ENCODE data around the gene ATP8B3. TPM values are rescaled to one million over a fixed set of nuclear protein-coding genes. Genes with fewer than 3 reads are reported as not detected.

Gene ATP8B3
- under 1 TPM in 1 of 2 donors, not detected in 1; 0.52 TPM for total RNA-seq

DNA sequence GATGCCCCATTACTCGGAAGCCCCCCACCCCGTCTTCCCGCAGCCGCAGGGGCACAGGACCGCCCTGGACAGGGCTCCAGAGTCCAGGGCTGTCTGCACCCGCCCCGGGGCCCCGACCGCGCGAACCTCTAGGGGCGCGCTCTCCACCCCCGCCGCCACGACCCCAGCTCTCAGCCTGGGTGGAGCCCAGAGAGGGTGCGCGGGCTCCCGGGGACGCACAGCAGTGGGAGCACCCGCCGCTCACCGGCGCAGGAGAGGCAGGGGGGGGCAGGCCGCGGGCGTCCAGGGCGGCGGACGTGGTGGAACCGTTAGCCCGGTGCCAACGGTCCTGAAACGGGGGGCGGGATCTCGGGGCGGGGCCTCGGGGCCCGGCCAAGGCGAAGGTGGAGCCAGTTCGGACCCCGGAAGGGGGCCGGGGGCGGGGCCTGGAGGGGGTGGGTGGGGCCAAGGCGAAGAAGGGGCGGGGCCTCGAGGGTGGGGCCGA lies at the start of gene ATP8B3:
Gene ATP8B3 (minus strand): TSS at position 335 of the 484 bp plus-strand sequence. CDS start 540 bp downstream, outside the sequence.
- TF ChIP-seq POLR2A (IDR thresholded peaks at IDR 0.05): no peak
- TF ChIP-seq, protein P1, sequence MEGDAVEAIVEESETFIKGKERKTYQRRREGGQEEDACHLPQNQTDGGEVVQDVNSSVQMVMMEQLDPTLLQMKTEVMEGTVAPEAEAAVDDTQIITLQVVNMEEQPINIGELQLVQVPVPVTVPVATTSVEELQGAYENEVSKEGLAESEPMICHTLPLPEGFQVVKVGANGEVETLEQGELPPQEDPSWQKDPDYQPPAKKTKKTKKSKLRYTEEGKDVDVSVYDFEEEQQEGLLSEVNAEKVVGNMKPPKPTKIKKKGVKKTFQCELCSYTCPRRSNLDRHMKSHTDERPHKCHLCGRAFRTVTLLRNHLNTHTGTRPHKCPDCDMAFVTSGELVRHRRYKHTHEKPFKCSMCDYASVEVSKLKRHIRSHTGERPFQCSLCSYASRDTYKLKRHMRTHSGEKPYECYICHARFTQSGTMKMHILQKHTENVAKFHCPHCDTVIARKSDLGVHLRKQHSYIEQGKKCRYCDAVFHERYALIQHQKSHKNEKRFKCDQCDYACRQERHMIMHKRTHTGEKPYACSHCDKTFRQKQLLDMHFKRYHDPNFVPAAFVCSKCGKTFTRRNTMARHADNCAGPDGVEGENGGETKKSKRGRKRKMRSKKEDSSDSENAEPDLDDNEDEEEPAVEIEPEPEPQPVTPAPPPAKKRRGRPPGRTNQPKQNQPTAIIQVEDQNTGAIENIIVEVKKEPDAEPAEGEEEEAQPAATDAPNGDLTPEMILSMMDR (IDR thresholded peaks at IDR 0.05): peak in 1 of 7 experiments; percentile 14
- intact Hi-C loops (cut with DNase I): no loop called here

GRCh38 chr19:1861599-1862031 lies 49.5 kb upstream of the ATP8B3 start:
- DNase-seq (peak in 1 of 4 donors; percentile 15), ATAC-seq (no peak)
- Histone ChIP-seq H3K4me1 (peaks cover 63% of the 10 kb centered on the region), H3K27ac (peak overlapping the region in 1 of 4 donors; percentile 38), H3K27me3 (no peaks in the 10 kb centered on the region), H3K9me3 (no peaks in the 10 kb centered on the region), H3K4me3 (no peak overlapping the region), H3K36me3 (replicated peaks in 1 of 2; ENCODE audit: insufficient read depth in 1 of 2, low read depth in 2 of 2) (no peaks in the 10 kb centered on the region)
- 61 to 65% methylated on average over 19 of the region's 23 CpGs for WGBS, 2 donors
- TF ChIP-seq, protein P1 (IDR thresholded peaks at IDR 0.05): no peak
- TF ChIP-seq POLR2A (IDR thresholded peaks at IDR 0.05): no peak
- intact Hi-C loops (cut with DNase I): no loop called here

More for the DNA sequence above, at the start of gene ATP8B3:
- Histone ChIP-seq H3K27ac (peak within 1 kb of the TSS in 3 of 4 donors; percentile 19 to 82 (median 59)), H3K4me1 (peaks cover 22% of the 10 kb centered on the region), H3K9me3 (no peaks in the 10 kb centered on the region), H3K4me3 (peak within 1 kb of the TSS; percentile 4 to 28), H3K27me3 (no peaks in the 10 kb centered on the region), H3K36me3 (replicated peaks in 1 of 2; ENCODE audit: insufficient read depth in 1 of 2, low read depth in 2 of 2) (peaks cover 8 to 12% of the 10 kb centered on the region in 2 donors)
- ATAC-seq (no peak), DNase-seq (no peak)
- 2 to 3% methylated on average over 12 to 25 of the region's 48 CpGs for WGBS, 2 donors

DNA sequence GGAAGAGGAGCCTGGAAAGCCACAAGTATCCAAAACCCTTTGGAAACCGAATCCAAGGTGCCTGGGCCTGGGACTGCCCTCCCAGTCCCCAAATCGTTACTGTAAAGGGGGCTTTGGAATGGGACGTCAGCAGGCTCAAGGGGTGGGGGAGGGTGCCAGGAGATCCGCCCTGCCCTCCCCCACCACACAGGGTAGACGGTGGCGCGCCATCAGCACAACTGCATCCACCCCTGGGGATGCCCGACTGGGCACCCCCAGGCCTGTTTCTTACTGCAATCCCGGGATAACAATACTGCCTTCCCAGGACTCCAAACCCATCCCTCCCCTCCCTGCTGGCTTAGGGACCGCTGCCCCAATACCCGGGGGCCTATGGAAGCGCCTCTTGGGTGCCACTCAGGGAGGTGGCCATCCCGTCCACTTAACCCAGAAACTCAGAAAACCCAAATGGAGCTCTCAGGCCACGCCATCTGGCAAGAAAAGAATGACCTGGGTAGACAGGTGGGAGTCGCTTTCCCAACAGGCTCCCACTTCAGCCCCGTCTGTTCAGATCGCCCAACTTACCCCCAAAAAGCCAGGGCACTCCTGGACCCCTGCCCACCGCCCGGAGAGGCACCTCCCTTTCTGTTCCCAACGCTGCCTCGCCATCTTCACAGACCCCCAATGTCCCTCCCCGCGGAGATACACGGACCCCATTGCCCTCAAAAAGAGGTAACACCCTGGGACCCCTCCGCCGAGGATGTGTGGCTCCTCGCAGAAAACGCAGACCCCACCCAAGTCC lies 48.9 kb upstream of the ATP8B3 start:
- H3K27ac ChIP-seq: no peak overlapping the region
- intact Hi-C loops (cut with DNase I): no loop called here
- 68 to 76% methylated on average over 19 to 25 of the region's 28 CpGs for WGBS, 2 donors

DNA sequence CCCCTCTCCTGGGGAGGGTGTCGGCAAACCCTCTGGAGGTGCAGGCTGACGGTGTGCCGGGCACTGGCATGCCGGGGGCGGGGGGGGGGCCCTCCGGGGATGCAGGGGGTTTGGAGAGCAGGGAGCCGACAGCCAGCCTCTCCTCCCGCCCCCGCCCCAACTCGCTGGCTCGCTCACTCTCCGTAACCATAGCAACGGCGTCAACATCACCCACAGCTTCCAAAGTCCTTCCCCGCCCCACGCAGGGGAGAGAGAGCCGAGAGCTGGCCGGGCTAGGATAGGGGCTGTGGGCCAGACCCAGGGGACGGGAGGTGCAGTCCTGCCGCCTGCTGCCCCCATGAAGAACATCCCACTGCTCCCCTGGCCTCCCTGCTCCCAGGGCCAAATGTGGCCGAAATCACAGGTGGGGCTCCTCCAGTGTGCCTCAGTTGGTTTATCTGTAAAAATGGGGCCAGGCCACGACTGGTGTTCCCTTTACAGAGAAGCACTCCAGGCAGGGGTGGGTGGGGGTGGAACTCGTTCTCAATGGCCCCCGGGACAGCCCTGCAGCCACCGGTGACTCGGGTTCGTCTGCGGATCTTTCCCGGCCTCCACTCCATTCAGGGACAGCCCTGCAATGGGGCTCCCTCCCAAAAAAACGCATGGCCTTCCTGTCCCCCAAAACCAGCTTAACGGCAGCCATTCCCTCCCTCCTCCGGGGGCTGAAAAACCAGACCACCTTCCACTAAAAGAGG lies 48.1 kb upstream of the ATP8B3 start:
- Histone ChIP-seq H3K36me3 (replicated peaks in 1 of 2; ENCODE audit: insufficient read depth in 1 of 2, low read depth in 2 of 2) (no peaks in the 10 kb centered on the region), H3K27ac (no peak overlapping the region), H3K4me1 (peaks cover 77% of the 10 kb centered on the region), H3K9me3 (no peaks in the 10 kb centered on the region), H3K27me3 (no peaks in the 10 kb centered on the region), H3K4me3 (no peak overlapping the region)
- WGBS, 2 donors: 38 to 73% methylated on average over 5 to 27 of the region's 32 CpGs
- DNase-seq: peak; percentile 51 to 78 (median 67)
- intact Hi-C loops (cut with DNase I): no loop called here
- TF ChIP-seq, protein P1 (IDR thresholded peaks at IDR 0.05): no peak
- TF ChIP-seq POLR2A (IDR thresholded peaks at IDR 0.05): no peak
- no peak for ATAC-seq

More for the DNA sequence above, 48.9 kb upstream of the ATP8B3 start:
- H3K9me3 ChIP-seq: no peaks in the 10 kb centered on the region
- no peaks in the 10 kb centered on the region for H3K36me3 ChIP-seq (replicated peaks in 1 of 2; ENCODE audit: insufficient read depth in 1 of 2, low read depth in 2 of 2)
- no peaks in the 10 kb centered on the region for H3K27me3 ChIP-seq
- TF ChIP-seq POLR2A (IDR thresholded peaks at IDR 0.05): no peak
- TF ChIP-seq, protein P1 (IDR thresholded peaks at IDR 0.05): no peak
- H3K4me1 ChIP-seq: peaks cover 69% of the 10 kb centered on the region
- DNase-seq (peak in 1 of 4 donors; percentile 18), ATAC-seq (no peak)
- no peak overlapping the region for H3K4me3 ChIP-seq
